GM12878 (cell line): ENCODE data around the gene ST7. TPM values are rescaled to one million over a fixed set of nuclear protein-coding genes. Genes with fewer than 3 reads are reported as not detected.

Experiments
- ATAC-seq: fragments of 200-7000 bp; cut with Tn5 transposase; 3 replicates; pipeline ENCODE4 v1.9.1; 2020; ENCODE audit warnings: mild to moderate bottlenecking, moderate library complexity
- BruUV-seq: library from RNA; stranded (reverse); fragments of 400-500 nt; replicated peaks from 2 replicates; lab custom pipeline; 2021; lab: Mats Ljungman, UMichigan
- CTCF ChIA-PET: fragments of 300-600 bp; sonication (Branson Sonifier 250); formaldehyde crosslinking; extraction: SDS; loops from one replicate; lab custom pipeline; 2021; ENCODE audit warnings: inconsistent platforms; lab: Yijun Ruan, JAX
- POLR2A ChIA-PET: fragments of 350-600 bp; formaldehyde crosslinking; extraction: SDS; loops from one replicate; lab custom pipeline; 2021; ENCODE audit warnings: inconsistent platforms; lab: Charles Lee
- RAD21 ChIA-PET: fragments of 300-600 bp; sonication (Branson Sonifier 250); formaldehyde crosslinking; loops from one replicate; lab custom pipeline; 2023; ENCODE audit warnings: antibody characterized with exemption; ENCODE audit not compliant: unreplicated experiment; lab: Charles Lee
- SMC1A ChIA-PET: fragments of 300-600 bp; sonication (Branson Sonifier 250); formaldehyde crosslinking; loops from one replicate; lab custom pipeline; 2023; ENCODE audit not compliant: unreplicated experiment, uncharacterized antibody; lab: Charles Lee
- DNase-seq: peaks from one replicate; pipeline ENCODE4 v3.0.0-alpha.2; 2011; ENCODE audit warnings: low read depth, low spot score
- FAIRE-seq: peaks from 3 replicates; lab custom pipeline; 2011; peaks lifted over from hg19 to GRCh38; lab: Jason Lieb, UNC
- H2AFZ ChIP-seq: 2 replicates; pipeline ENCODE4 v1.6.0; 2011; ENCODE audit warnings: low read depth, low read length, control low read depth; ENCODE audit not compliant: control insufficient read depth
- H3K27ac ChIP-seq: 2 replicates; pipeline ENCODE4 v1.5.1; 2011; ENCODE audit warnings: control low read depth; ENCODE audit not compliant: control insufficient read depth, insufficient read depth
- H3K27me3 ChIP-seq, 2 experiments: replicated peaks in 1 of 2; 2 replicates each; pipeline versions ENCODE4 v1.6.0 to v1.6.1; 2011; ENCODE audit warnings: low read length in 1 of 2; ENCODE audit not compliant: control insufficient read depth in 2 of 2, insufficient read depth in 2 of 2
- H3K36me3 ChIP-seq, 2 experiments: 2 replicates each; pipeline ENCODE4 v1.5.1; 2011; ENCODE audit warnings: low read length in 1 of 2; ENCODE audit not compliant: control insufficient read depth in 2 of 2, insufficient read depth in 2 of 2
- H3K4me1 ChIP-seq: 2 replicates; pipeline ENCODE4 v1.6.1; 2011; ENCODE audit warnings: mild to moderate bottlenecking, low read length, moderate library complexity, mixed read lengths; ENCODE audit not compliant: control insufficient read depth, insufficient read depth
- H3K4me2 ChIP-seq: 2 replicates; pipeline ENCODE4 v1.6.0; 2011; ENCODE audit warnings: control low read depth; ENCODE audit not compliant: control insufficient read depth, insufficient read depth
- H3K4me3 ChIP-seq: fragments of 200-600 bp; sonication (generic); 2 replicates; pipeline ENCODE4 v1.5.1; 2016
- H3K79me2 ChIP-seq: 2 replicates; pipeline ENCODE4 v1.6.0; 2011; ENCODE audit warnings: low read length; ENCODE audit not compliant: control insufficient read depth, insufficient read depth
- H3K9ac ChIP-seq: 2 replicates; pipeline ENCODE4 v1.8.0; 2011; ENCODE audit warnings: low read length, control low read depth, mixed read lengths; ENCODE audit not compliant: control insufficient read depth, insufficient read depth
- H3K9me3 ChIP-seq: replicated peaks from 3 replicates; pipeline ENCODE4 v1.5.1; 2011; ENCODE audit warnings: mild to moderate bottlenecking, low read length; ENCODE audit not compliant: control insufficient read depth, insufficient read depth
- H4K20me1 ChIP-seq: 2 replicates; pipeline ENCODE4 v1.6.0; 2011; ENCODE audit not compliant: control insufficient read depth, insufficient read depth
- BRCA1 ChIP-seq: IDR thresholded peaks from 2 replicates; pipeline ENCODE4 v1.6.1; 2011; ENCODE audit warnings: low read depth, low read length, improper control_type of control experiment
- CHD4 ChIP-seq: fragments of 200-600 bp; sonication (generic); IDR thresholded peaks from 2 replicates; pipeline ENCODE4 v1.6.1; 2016; ENCODE audit warnings: mild to moderate bottlenecking
- CREB1 ChIP-seq: IDR thresholded peaks from 2 replicates; pipeline ENCODE4 v1.6.1; 2012; ENCODE audit warnings: low read depth, mild to moderate bottlenecking, inconsistent platforms
- CREM ChIP-seq: IDR thresholded peaks from 2 replicates; pipeline ENCODE4 v1.6.1; 2014; ENCODE audit warnings: antibody characterized with exemption, low read depth
- RELB ChIP-seq: fragments of 450-650 bp; IDR thresholded peaks from 2 replicates; pipeline ENCODE4 v1.6.1; 2017; ENCODE audit warnings: low read depth, mild to moderate bottlenecking, moderate library complexity
- SKIL ChIP-seq: fragments of 450-650 bp; IDR thresholded peaks from 2 replicates; pipeline ENCODE4 v1.6.1; 2017; ENCODE audit warnings: mild to moderate bottlenecking, low read depth, inconsistent platforms; ENCODE audit not compliant: poor library complexity, severe bottlenecking
- SP1 ChIP-seq: IDR thresholded peaks from one replicate; pipeline ENCODE4 v1.6.1; 2011; ENCODE audit warnings: low read depth, low read length
- SREBF2 ChIP-seq: IDR thresholded peaks from 2 replicates; pipeline ENCODE4 v1.6.1; 2012; ENCODE audit warnings: mild to moderate bottlenecking, low read length
- WRNIP1 ChIP-seq: IDR thresholded peaks from 2 replicates; pipeline ENCODE4 v1.6.1; 2011; ENCODE audit warnings: low read depth, low read length, improper control_type of control experiment, borderline replicate concordance
- WGBS: methylation state at CpG from one replicate; pipeline ENCODE4 v1.1.6; 2016; ENCODE audit warnings: low lambda C conversion rate; ENCODE audit not compliant: insufficient replicate concordance, insufficient coverage; ENCODE audit errors: missing lambda C conversion rate; 5-methylcytosine and 5-hydroxymethylcytosine counted together
- in situ Hi-C: fragments of 300-500 bp; cut with MboI; formaldehyde crosslinking; loops from 9 replicates; pipeline ENCODE4 v1.14.3; 2018; ENCODE audit warnings: mixed read lengths
- intact Hi-C: fragments of 100-400 bp; cut with micrococcal nuclease; formaldehyde crosslinking; loops from one replicate; pipeline ENCODE4 v1.14.2; 2022; ENCODE audit not compliant: unreplicated experiment
- polyA plus RNA-seq, 11 experiments: library from polyadenylated mRNA; depleted of rRNA in 4 of 11; unstranded in 6 of 11; stranded (reverse) in 5 of 11; fragments of >200 nt; fragmentation: Nextera tagmentation in 4 of 11; fragmentation: Illumina TruSeq in 1 of 11; extraction: Ambion mirVana in 4 of 11; extraction: Trizol in 1 of 11; gene quantifications; 1 replicate in 1 of 11; 2 replicates in 10 of 11; pipeline versions ENCODE4 v1.2.1 to v1.2.3, GENCODE V29; 2011 to 2016; ENCODE audit warnings: inconsistent platforms in 2 of 11, missing spikeins in 2 of 11, low read depth in 1 of 11
- total RNA-seq, 4 experiments: library from RNA; depleted of rRNA in 3 of 4; stranded (reverse); fragments of >200 nt in 3 of 4; fragmentation: Illumina TruSeq in 1 of 4; extraction: Trizol in 1 of 4; gene quantifications; 2 replicates each; pipeline versions ENCODE4 v1.2.1 to v1.2.3, GENCODE V29; 2013 to 2021

Gene ST7
- total and polyA plus RNA-seq, 10 of the 15 experiments (the other 5 are each of a cell fraction or from before 2014, with no cell fraction given), result 27.7 to 76.4 (median 53.6) TPM

GRCh38 chr7:117259615-117260014 is 306.3 kb downstream of the ST7 start:
- in situ Hi-C loops (no loop called here), intact Hi-C loops (no loop called here)
- Histone ChIP-seq H3K79me2 (no peaks in the 10 kb centered on the region), H4K20me1 (no peaks in the 10 kb centered on the region), H3K27me3 (no peaks in the 10 kb centered on the region), H3K36me3 (no peaks in the 10 kb centered on the region), H3K9me3 (no peaks in the 10 kb centered on the region), H3K4me2 (no peak overlapping the region), H3K27ac (no peak overlapping the region), H3K9ac (no peak overlapping the region), H3K4me1 (no peaks in the 10 kb centered on the region)
- 6% methylated on average over 1 of the region's 1 CpG for WGBS
- RAD21 ChIA-PET, result interaction anchor here (1.0 to 3.8 kb wide), 6 partner anchors 8 to 125 kb away, joined by 3 to 19 read pairs (median 3); partner anchors contain the start of gene WNT2
- SMC1A ChIA-PET, result interaction anchor here (0.6 to 2.3 kb wide), 7 partner anchors 8 to 88 kb away, joined by 3 to 17 read pairs (median 4); no protein-coding TSS in a partner anchor
- ATAC-seq (no peak; the same call in 1 of the 3 replicates), FAIRE-seq (no peak), DNase-seq (no peak)
- CTCF ChIA-PET, result interaction anchor here (1.5 kb wide), 2 partner anchors 53 to 88 kb away, joined by 4 to 5 read pairs; no protein-coding TSS in a partner anchor
- POLR2A ChIA-PET, result interaction anchor here (1.2 to 2.6 kb wide), 2 partner anchors 9 to 30 kb away, joined by 4 to 13 read pairs; no protein-coding TSS in a partner anchor
- TF ChIP-seq RELB (no peak), SREBF2 (no peak), CREB1 (no peak), WRNIP1 (no peak), CHD4 (no peak), CREM (no peak), SKIL (no peak), SP1 (no peak), BRCA1 (no peak)
- TF ChIP-seq, all 136 proteins: peak for 0
- Histone ChIP-seq H3K4me3 (no peak overlapping the region), H2AFZ (no peak overlapping the region)
- BruUV-seq, result no TSS peak
